GM18505 (cell line): ENCODE data around the gene REPIN1.

Experiments
- ATAC-seq: cut with Tn5 transposase; IDR thresholded peaks from one replicate; pipeline ENCODE4 v1.9.1; 2021; ENCODE audit not compliant: unreplicated experiment
- POLR2A ChIP-seq: IDR thresholded peaks from 4 replicates; pipeline ENCODE4 v1.6.1; 2011; ENCODE audit warnings: borderline replicate concordance; ENCODE audit not compliant: insufficient read depth, insufficient read length; ENCODE audit errors: extremely low read depth

The REPIN1 gene

DNA sequence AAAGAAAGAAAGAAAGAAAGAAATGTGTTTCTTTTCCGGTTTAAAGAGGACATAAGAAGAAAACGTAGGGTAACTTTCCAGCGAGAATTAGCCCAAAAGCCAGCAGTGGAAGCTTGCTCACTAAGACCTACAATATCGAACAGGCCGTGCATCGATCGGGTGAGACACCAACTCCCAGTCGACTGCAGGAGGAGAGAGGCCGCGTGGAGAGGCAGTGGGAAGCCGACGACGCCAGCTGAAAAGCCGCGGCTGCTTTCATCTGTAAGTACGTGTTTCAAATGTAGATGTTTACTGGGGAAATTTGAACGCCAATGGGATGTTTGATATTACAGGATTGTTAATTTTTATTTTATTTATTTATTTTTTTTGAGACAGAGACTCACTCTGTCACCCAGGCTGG, 53.2 kb downstream of the REPIN1 start:
- TF ChIP-seq POLR2A, result no peak
- no peak for ATAC-seq
